B cell (primary cell): Measurements from ENCODE around the gene DNAJB6.

Experiments used
- CTCF ChIP-seq: fragments of 200-600 bp; IDR thresholded peaks from one replicate; pipeline ENCODE4 v1.8.0; 2022; ENCODE audit warnings: antibody characterized with exemption, mild to moderate bottlenecking
- EZH2 ChIP-seq: IDR thresholded peaks from 2 replicates; pipeline ENCODE4 v1.6.1; 2012; ENCODE audit warnings: borderline replicate concordance, low read depth, mild to moderate bottlenecking, moderate library complexity, low read length; ENCODE audit not compliant: insufficient read depth, poor library complexity, severe bottlenecking

- TF ChIP-seq CTCF = no peak
- TF ChIP-seq EZH2 = no peak
Measured at GRCh38 chr7:157445246-157445955, 108.6 kb downstream of the DNAJB6 start.
